Ishikawa (cell line): ENCODE results near the gene TSNAX.
A peak's percentile ranks its signal among the peaks of the same experiment; 100 is the strongest.

Source experiments
- CEBPB ChIP-seq: IDR thresholded peaks from 2 replicates; pipeline ENCODE4 v1.6.1; 2012
- CREB1 ChIP-seq: IDR thresholded peaks from 2 replicates; pipeline ENCODE4 v1.6.1; 2012; ENCODE audit warnings: low read depth
- EGR1 ChIP-seq: IDR thresholded peaks from 2 replicates; pipeline ENCODE4 v1.6.1; 2012
- EP300 ChIP-seq: IDR thresholded peaks from 2 replicates; pipeline ENCODE4 v1.6.1; 2012; ENCODE audit warnings: borderline replicate concordance
- FOXM1 ChIP-seq: IDR thresholded peaks from 2 replicates; pipeline ENCODE4 v1.6.1; 2012; ENCODE audit warnings: low read depth, borderline replicate concordance
- MAX ChIP-seq: IDR thresholded peaks from 2 replicates; pipeline ENCODE4 v1.6.1; 2012
- NFIC ChIP-seq: IDR thresholded peaks from 2 replicates; pipeline ENCODE4 v1.6.1; 2012
- RAD21 ChIP-seq: IDR thresholded peaks from 2 replicates; pipeline ENCODE4 v1.6.1; 2012; ENCODE audit warnings: low read depth
- REST ChIP-seq: IDR thresholded peaks from 2 replicates; pipeline ENCODE4 v1.6.1; 2012; ENCODE audit warnings: low read depth, mild to moderate bottlenecking
- TAF1 ChIP-seq: IDR thresholded peaks from 2 replicates; pipeline ENCODE4 v1.6.1; 2012; ENCODE audit warnings: low read depth, mild to moderate bottlenecking
- TCF12 ChIP-seq: IDR thresholded peaks from 2 replicates; pipeline ENCODE4 v1.6.1; 2012; ENCODE audit warnings: low read depth
- TEAD4 ChIP-seq: IDR thresholded peaks from 2 replicates; pipeline ENCODE4 v1.6.1; 2012
- USF1 ChIP-seq: IDR thresholded peaks from 2 replicates; pipeline ENCODE4 v1.6.1; 2012
- YY1 ChIP-seq: IDR thresholded peaks from 2 replicates; pipeline ENCODE4 v1.6.1; 2012; ENCODE audit warnings: low read depth
- ZBTB7A ChIP-seq: IDR thresholded peaks from 2 replicates; pipeline ENCODE4 v1.6.1; 2012; ENCODE audit warnings: low read depth

Gene TSNAX

GRCh38 chr1:231600458-231600976 is 72.0 kb downstream of the TSNAX start:
- TF ChIP-seq FOXM1, result no peak
- TF ChIP-seq NFIC, result no peak
- no peak for TF ChIP-seq RAD21
- no peak for TF ChIP-seq CEBPB
- no peak for TF ChIP-seq YY1

GRCh38 chr1:231601824-231602672 is 73.6 kb downstream of the TSNAX start:
- TF ChIP-seq EGR1 (no peak), NFIC (no peak), FOXM1 (no peak), RAD21 (no peak)

- TF ChIP-seq TEAD4 (no peak), REST (no peak), FOXM1 (no peak), USF1 (no peak), MAX (no peak), TCF12 (no peak), ZBTB7A (no peak), RAD21 (no peak), EP300 (no peak), CEBPB (no peak), CREB1 (no peak), NFIC (no peak), TAF1 (no peak), YY1 (no peak), EGR1 (no peak)
Observed at GRCh38 chr1:231602673-231602984, 74.2 kb downstream of the TSNAX start.

GRCh38 chr1:231603598-231604275 is 75.3 kb downstream of the TSNAX start:
- peak; percentile 76 for TF ChIP-seq RAD21
- peak; percentile 85 for TF ChIP-seq FOXM1
- TF ChIP-seq CEBPB, result no peak

- TF ChIP-seq TEAD4 (no peak), USF1 (no peak), MAX (no peak), ZBTB7A (no peak), CREB1 (no peak), TAF1 (no peak), NFIC (no peak), TCF12 (no peak), FOXM1 (no peak), CEBPB (no peak), EP300 (no peak), REST (no peak), RAD21 (no peak), YY1 (no peak), EGR1 (no peak)
Observed at GRCh38 chr1:231604276-231604621, 75.8 kb downstream of the TSNAX start.
